ENCODE data around the gene SLC33A1. TPM values are rescaled to one million over a fixed set of nuclear protein-coding genes. Genes with fewer than 3 reads are reported as not detected.

Gene SLC33A1
- total and polyA plus RNA-seq, 2 of the 13 experiments (the other 11 are each of a cell fraction or from before 2014, with no cell fraction given), result 20.0 to 32.1 TPM

- TF ChIP-seq MTA3 (CRISPR knock-in tag; IDR thresholded peaks at IDR 0.05), result no peak
- peak; percentile 70 for TF ChIP-seq SALL1 (CRISPR knock-in tag; IDR thresholded peaks at IDR 0.05)
- TF ChIP-seq STAG1 (CRISPR knock-in tag; IDR thresholded peaks at IDR 0.05), result peak; percentile 72
- peak; percentile 51; the same call in 1 of the 2 replicates for TF ChIP-seq ZNF383 (CRISPR knock-in tag; IDR thresholded peaks at IDR 0.05; ENCODE audit: borderline replicate concordance)
- peak; percentile 71 for TF ChIP-seq MXD1 (CRISPR knock-in tag; IDR thresholded peaks at IDR 0.05)
- no peak for TF ChIP-seq KLF9 (CRISPR knock-in tag; IDR thresholded peaks at IDR 0.05; ENCODE audit: low read depth)
- no peak; the same call in 1 of the 2 replicates for TF ChIP-seq ARID5B (CRISPR knock-in tag; IDR thresholded peaks at IDR 0.05)
- no peak; the same call in 1 of the 2 replicates for TF ChIP-seq ZNF772 (CRISPR knock-in tag; IDR thresholded peaks at IDR 0.05)
- no peak for TF ChIP-seq MAFF (IDR thresholded peaks at IDR 0.05; ENCODE audit: low read depth, low read length)
- peak; percentile 95 for TF ChIP-seq DRAP1 (CRISPR knock-in tag; IDR thresholded peaks at IDR 0.05)
- no peak for TF ChIP-seq U2AF2 (IDR thresholded peaks at IDR 0.05; ENCODE audit: low read depth, low read length)
- TF ChIP-seq RXRA (CRISPR knock-in tag; IDR thresholded peaks at IDR 0.05), result peak; percentile 63
- TF ChIP-seq ARHGAP35 (CRISPR knock-in tag; IDR thresholded peaks at IDR 0.05; ENCODE audit: borderline replicate concordance), result no peak
- no peak for TF ChIP-seq CSRNP2 (CRISPR knock-in tag; conservative IDR thresholded peaks at IDR 0.05; ENCODE audit: low read depth)
- no peak for TF ChIP-seq ATF1 (CRISPR knock-in tag; IDR thresholded peaks at IDR 0.05)
- peak; percentile 51; the same call in 1 of the 2 replicates for TF ChIP-seq ZFP91 (CRISPR knock-in tag; IDR thresholded peaks at IDR 0.05; ENCODE audit: borderline replicate concordance)
- TF ChIP-seq ZNF784 (CRISPR knock-in tag; IDR thresholded peaks at IDR 0.05; ENCODE audit: borderline replicate concordance), result 0 out of 2 replicates have a peak, but pooled peaks have one; percentile 50
Observed at GRCh38 chr3:155870133-155870944, 16.1 kb upstream of the SLC33A1 start, which contains the start of gene GMPS (continued).
